GM12891 (cell line): ENCODE results near the gene EBF4.

Experiments used
- DNase-seq: peaks from one replicate; pipeline ENCODE4 v3.0.0; 2011; ENCODE audit warnings: low spot score; ENCODE audit not compliant: insufficient read length
- FAIRE-seq: peaks from 2 replicates; lab custom pipeline; 2011; peaks lifted over from hg19 to GRCh38; lab: Jason Lieb, UNC
- PAX5 ChIP-seq: IDR thresholded peaks from 2 replicates; pipeline ENCODE4 v1.6.1; 2011; ENCODE audit warnings: low read length, moderate library complexity, mild to moderate bottlenecking; ENCODE audit not compliant: insufficient read depth, severe bottlenecking
- POLR2A ChIP-seq: IDR thresholded peaks from 2 replicates; pipeline ENCODE4 v1.6.1; 2011; ENCODE audit warnings: low read depth, low read length, control low read depth
- POLR2AphosphoS5 ChIP-seq: IDR thresholded peaks from 2 replicates; pipeline ENCODE4 v1.6.1; 2011; ENCODE audit warnings: low read depth, low read length, control low read depth
- POU2F2 ChIP-seq: IDR thresholded peaks from 2 replicates; pipeline ENCODE4 v1.6.1; 2011; ENCODE audit warnings: low read depth, mild to moderate bottlenecking, control low read depth, low read length, moderate library complexity
- SPI1 ChIP-seq: IDR thresholded peaks from 2 replicates; pipeline ENCODE4 v1.6.1; 2011; ENCODE audit warnings: low read depth, low read length, control low read depth
- TAF1 ChIP-seq: IDR thresholded peaks from 2 replicates; pipeline ENCODE4 v1.6.1; 2011; ENCODE audit warnings: low read depth, low read length, control low read depth

Gene EBF4

DNA sequence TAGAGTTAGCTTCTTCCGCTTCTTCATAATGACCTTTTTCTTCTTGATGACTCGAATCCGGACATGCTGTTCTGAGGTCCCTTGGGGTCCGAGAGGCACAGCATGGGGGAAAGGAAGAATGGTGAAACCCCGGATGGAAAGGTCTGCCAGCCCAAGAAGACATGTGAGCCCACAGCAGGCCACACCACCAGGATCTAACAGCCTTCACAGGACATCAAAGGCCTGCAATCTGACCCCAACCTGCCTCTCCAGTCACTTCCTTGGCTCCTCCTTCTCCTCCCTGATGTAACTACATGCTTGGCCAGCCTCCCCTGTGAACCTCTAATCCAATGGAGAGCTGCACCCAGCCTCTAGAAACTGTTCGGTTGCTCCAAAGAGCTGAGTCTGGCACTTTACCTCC, 106.2 kb downstream of the EBF4 start:
- FAIRE-seq = no peak

DNA sequence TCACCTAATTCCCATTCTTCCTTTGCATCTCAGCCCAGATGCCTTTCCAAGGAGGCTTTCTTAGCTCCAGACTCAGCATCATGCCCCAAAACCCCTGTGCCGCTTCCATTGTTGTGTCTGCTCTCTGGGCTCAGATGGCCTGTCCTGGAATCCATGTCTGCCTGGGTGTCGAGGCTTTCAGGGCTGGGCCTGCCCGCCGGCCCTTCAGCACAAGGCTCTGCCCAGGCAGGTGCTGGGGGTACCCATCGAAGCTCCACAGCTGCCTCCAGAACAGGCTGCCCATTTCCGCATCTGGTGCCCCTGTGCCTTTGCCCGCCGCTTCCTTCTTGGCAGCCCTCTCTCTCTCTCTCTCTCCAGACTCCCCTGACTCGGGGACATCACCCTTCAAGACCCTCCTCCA, 106.7 kb downstream of the EBF4 start:
- FAIRE-seq = peak; percentile 26
- TF ChIP-seq POLR2A (no peak), SPI1 (no peak), POU2F2 (no peak), TAF1 (no peak), PAX5 (no peak), POLR2AphosphoS5 (no peak)
- DNase-seq = no peak

More for the DNA sequence above, 106.2 kb downstream of the EBF4 start:
- DNase-seq = no peak
- no peak for TF ChIP-seq SPI1
- TF ChIP-seq POLR2A = no peak
- no peak for TF ChIP-seq TAF1
- TF ChIP-seq POLR2AphosphoS5 = no peak
- TF ChIP-seq PAX5 = no peak
- no peak for TF ChIP-seq POU2F2

DNA sequence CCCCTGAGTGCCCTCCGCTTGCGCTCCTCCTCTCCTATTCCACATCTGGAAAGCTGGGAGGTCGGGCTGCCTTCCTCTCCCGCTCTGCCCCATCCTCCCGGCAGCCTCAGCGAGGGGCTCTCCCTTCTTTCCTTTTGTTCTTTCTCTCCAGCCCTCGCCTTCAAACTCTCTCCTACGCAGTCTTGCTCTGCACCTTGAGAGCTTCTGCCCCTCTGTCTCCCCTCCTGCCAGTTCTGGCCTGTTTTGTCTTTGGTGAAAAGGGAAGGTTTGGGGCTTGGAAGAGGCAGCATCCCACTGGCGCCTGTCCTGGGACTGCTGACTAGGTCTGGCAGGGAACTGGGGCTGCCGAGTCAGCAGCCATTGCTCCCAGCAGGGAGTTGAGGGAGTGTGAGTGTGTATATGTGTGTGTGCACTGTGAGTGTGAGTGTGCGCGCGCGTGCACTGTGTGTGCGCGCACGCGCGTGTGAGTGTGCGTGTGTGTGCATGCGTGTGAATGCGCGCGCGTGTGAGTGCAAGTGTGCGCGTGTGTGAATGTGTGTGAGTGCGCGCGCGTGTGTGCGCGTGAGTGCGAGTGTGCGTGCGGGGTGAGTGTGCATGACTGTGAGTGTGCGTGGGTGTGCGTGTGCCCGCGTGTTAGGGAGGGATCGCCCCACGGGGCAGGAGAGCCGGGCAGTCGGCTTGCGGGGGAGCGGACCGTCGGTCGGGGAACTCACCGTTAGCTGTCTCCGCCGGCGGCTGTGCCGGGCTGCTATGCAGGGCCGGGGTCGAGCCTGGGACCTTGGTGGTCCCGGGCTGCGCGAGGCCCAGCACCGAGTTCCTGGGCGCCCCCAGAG, 107.3 kb downstream of the EBF4 start:
- FAIRE-seq = peak; percentile 98
- TF ChIP-seq PAX5 (no peak), POU2F2 (no peak), POLR2A (no peak), TAF1 (no peak), SPI1 (no peak), POLR2AphosphoS5 (no peak)
- no peak for DNase-seq

DNA sequence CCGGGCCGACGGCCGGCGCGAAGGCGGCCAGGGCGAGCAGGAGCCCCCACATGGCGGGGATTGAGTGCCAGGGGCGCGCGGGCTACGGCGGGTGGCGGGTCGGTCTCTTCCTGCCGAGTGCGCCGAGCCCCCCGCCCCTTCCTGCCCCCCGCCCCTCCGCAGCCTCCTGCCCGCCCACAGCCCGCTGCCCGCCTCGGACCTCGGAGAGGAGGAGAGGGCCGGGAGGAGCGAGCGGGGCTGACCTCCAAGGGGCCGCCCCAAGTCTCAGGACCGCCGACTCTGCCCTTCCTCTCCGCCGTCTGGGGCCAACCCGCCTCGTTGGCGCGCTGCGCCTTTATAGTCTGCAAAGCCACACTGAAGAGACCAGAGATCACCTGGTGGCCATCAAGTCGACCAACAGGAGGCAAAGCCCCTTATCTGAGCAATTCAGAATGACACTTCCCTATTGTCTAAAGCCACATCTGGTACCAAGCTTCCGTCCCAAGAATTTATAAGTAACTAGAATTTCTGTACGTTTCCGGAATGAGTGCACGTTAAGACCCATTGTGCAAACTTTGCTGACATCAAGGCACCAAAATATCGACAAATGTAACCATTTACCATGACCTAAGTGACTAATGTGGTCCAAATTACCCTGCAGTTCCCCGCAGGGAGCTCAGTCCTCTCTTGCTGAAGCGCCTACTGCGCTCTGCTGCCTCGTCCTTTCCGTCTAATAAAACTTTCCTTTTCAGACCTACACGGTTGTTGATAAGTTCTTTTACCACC, 108.1 kb downstream of the EBF4 start, which contains the start of gene CPXM1:
Gene CPXM1 (minus strand): TSS at position 107 of the 765 bp plus-strand sequence. CDS start 55 bp downstream, at position 52.
- DNase-seq = no peak
- no peak for TF ChIP-seq TAF1
- peak; percentile 46; the same call in 1 of the 2 replicates for TF ChIP-seq SPI1
- FAIRE-seq = peak; percentile 35

DNA sequence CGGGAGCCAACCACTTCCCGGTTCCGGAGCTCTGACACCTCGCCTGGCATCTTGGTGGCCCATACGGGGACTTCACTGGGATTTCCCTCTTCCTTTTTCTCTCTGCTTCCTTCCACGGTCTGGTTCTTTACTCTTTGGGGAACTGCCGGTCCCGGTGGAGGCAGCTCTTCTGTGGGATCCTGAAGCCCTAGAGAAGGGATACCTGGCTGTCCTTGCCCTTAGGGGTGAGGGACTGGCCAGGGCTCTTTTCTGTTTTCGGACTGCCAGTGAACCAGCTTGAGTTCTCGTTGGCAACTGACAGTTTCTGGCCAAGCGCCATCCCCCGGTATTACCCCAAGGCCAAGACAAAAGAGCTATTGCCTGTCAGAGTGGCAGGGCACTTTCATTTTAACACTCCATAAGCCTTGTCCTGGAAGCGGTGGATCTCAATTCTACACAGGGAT, 108.7 kb downstream of the EBF4 start:
- DNase-seq (no peak), FAIRE-seq (peak; percentile 35)
- TF ChIP-seq PAX5 = no peak
- TF ChIP-seq POLR2A = no peak
- no peak for TF ChIP-seq POU2F2
- no peak for TF ChIP-seq TAF1
- no peak for TF ChIP-seq POLR2AphosphoS5
- no peak for TF ChIP-seq SPI1

DNA sequence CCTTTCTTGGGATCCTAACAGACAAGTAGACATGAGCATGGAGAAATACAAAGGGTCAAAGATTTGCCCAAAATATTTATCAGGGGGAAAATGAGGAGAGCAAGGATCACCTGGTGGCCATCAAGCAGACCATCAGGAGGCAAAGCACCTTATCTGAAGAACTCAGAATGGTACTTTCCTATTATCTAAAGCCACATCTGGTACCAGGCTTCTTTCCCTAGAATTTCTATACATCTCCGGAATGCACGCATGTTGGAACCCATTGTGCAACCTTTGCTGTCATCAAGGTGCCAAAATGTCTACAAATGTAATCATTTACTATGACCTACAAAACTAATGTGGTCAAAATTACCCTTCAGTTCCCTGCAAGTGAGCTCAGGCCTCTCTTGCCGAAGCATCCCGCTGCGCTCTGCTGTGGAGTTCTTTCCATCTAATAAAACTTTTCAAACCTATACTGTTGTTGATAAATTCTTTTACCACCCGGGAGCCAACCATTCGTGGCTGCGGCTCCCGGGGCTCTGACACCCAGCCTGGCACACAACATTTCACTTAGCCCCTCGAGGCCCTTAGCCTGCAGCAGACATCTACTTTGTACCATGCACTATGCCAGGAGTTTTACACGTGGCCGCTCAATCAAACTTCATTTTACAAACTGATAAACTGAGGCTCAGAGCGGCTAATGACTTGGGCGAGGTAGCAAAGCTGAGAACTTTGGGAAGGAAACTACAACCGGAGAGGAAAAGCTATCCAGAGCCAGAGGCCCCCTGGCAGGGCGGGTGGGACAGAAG, 111.7 kb downstream of the EBF4 start:
- FAIRE-seq (no peak), DNase-seq (no peak)
- TF ChIP-seq POLR2A (no peak), TAF1 (no peak), PAX5 (no peak), POU2F2 (no peak), SPI1 (no peak), POLR2AphosphoS5 (no peak)

DNA sequence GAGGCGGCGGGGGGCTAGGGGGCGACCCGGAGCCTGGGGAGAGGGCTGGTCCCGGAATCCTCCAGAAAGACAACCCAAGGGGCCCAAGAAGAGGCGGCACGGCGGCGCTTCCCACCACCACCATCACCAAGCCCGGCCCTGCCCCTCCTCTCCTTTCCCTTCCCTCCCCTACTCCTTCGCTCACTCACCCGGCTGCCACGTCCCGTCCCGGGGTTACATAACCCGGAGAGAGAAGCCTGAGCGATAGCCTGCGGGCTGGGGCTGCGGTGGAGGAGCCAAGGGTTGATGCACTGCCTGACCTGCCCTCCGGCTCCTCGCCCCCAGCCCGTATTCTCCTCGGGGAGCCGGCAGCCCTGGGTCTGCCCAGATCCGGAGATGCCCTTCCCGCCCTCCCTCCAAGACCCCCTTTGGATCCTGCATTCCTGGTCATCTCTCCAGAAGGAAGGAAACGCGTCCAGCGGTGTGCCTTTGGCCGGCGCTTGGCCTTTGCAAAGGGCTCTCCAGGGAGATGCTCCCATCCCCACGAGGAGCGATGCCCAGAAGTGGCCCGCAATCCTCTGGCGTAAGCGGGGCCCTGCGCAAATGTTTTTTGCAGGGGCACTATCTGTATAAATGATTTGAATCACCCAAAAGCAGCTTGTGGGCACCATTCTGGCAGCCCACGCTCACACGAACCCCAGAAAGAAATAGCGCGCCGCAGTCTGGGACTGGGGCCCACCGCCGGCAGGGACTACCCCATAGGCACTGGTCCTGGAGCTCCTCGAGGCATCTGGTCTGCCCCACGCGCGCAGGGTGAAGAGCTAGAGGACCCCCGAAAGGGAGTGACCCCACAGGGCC, 112.5 kb downstream of the EBF4 start:
- no peak for FAIRE-seq
- DNase-seq = no peak
- TF ChIP-seq PAX5 = no peak
- no peak for TF ChIP-seq POU2F2
- no peak for TF ChIP-seq POLR2A
- no peak for TF ChIP-seq SPI1
- TF ChIP-seq TAF1 = no peak
- no peak for TF ChIP-seq POLR2AphosphoS5

DNA sequence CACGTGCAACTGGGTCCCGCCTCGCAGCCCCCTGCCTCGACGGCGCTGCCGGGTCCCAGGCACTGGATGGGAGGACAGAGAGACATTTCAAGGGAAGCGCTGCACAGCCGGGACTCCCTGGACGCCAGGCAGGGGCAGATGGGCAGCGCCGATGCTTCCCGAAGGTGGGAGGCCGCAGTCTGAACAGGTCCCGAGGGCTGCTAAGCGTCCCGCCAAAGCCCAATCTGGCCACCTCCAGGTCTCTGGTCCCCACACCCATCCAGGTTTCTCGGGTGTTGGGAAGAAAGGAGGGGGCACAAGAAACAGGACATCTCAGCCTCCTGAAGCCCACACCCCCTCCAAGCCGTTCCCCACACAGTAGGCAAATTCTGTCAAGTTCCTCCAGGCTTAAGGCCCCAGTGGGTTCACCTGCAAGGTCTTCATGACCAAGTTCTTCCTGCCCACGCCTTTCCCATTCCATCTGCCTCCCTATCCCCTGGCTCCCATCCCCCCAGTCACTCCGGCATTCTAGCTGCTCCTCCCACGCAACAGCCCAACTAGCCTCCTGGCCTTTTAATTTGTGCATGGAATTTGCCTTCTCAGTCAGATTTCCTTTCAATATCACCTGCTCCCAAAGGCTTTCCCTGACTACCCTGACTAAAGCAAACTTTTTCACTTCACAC, 113.2 kb downstream of the EBF4 start:
- DNase-seq = no peak
- TF ChIP-seq PAX5 (no peak), TAF1 (no peak)
- FAIRE-seq = no peak

DNA sequence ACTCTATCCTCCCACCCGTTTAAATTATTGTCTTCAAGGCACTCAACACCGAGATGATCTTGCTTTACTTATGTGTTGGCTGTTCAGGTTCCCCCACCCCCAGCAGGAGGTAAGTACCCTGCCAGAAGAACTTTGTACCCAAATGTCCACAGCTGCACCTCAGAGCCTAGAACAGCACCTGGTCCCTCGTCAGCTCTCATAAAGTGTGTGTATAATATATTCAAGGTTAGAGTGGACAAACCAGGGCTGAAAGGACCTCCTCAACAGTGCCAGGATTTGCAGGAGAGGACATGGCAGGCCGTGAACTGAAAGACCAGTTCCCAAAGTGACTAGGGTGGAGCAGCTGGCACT, 113.7 kb downstream of the EBF4 start:
- TF ChIP-seq POU2F2 = no peak
- no peak for TF ChIP-seq SPI1
- no peak for TF ChIP-seq POLR2A
- TF ChIP-seq TAF1 = no peak
- no peak for TF ChIP-seq PAX5
- no peak for TF ChIP-seq POLR2AphosphoS5
- DNase-seq = no peak
- no peak for FAIRE-seq
